ENCODE results near the gene FANCE. TPM values are rescaled to one million over a fixed set of nuclear protein-coding genes. Genes with fewer than 3 reads are reported as not detected.

FANCE gene
- total and polyA plus RNA-seq, 9 of the 15 experiments (the other 6 are each of a cell fraction or from before 2014, with no cell fraction given), result 5.7 to 30.2 (median 17.0) TPM

- 0 out of 2 replicates have a peak, but pooled peaks have one; percentile 9 for TF ChIP-seq MITF (IDR thresholded peaks at IDR 0.05)
- no peak for TF ChIP-seq OTX1 (CRISPR knock-in tag; IDR thresholded peaks at IDR 0.05)
- TF ChIP-seq EGR1 (conservative IDR thresholded peaks at IDR 0.05), result no peak
- TF ChIP-seq FOXO4 (CRISPR knock-in tag; IDR thresholded peaks at IDR 0.05), result no peak
- TF ChIP-seq ELK1 (CRISPR knock-in tag; IDR thresholded peaks at IDR 0.05), result no peak
- peak; percentile 65 for TF ChIP-seq L3MBTL2 (IDR thresholded peaks at IDR 0.05)
- TF ChIP-seq POLR2AphosphoS2 (IDR thresholded peaks at IDR 0.05; ENCODE audit: low read length), result no peak
- no peak for TF ChIP-seq MAFK (IDR thresholded peaks at IDR 0.05; ENCODE audit: low read length)
- no peak for TF ChIP-seq POLR2B (IDR thresholded peaks at IDR 0.05; ENCODE audit: low read depth, partially characterized antibody)
- no peak for TF ChIP-seq E2F4 (CRISPR knock-in tag; IDR thresholded peaks at IDR 0.05; ENCODE audit: low read depth)
- no peak for TF ChIP-seq ELF4 (CRISPR knock-in tag; IDR thresholded peaks at IDR 0.05)
- TF ChIP-seq ZNF41 (CRISPR knock-in tag; conservative IDR thresholded peaks at IDR 0.05), result no peak
- peak; percentile 74 for TF ChIP-seq USF2 (CRISPR knock-in tag; IDR thresholded peaks at IDR 0.05)
- no peak for TF ChIP-seq SNAPC5 (CRISPR knock-in tag; IDR thresholded peaks at IDR 0.05)
- TF ChIP-seq CREB3 (tag; conservative IDR thresholded peaks at IDR 0.05; ENCODE audit: low read depth), result 0 out of 2 replicates have a peak, but pooled peaks have one; percentile 16
- peak; percentile 79 for TF ChIP-seq EP400 (IDR thresholded peaks at IDR 0.05)
- TF ChIP-seq ZNF395 (CRISPR knock-in tag; IDR thresholded peaks at IDR 0.05), result no peak
- TF ChIP-seq NFRKB (IDR thresholded peaks at IDR 0.05; ENCODE audit: low read depth), result peak; percentile 83; the same call in 1 of the 2 replicates
- TF ChIP-seq GTF2E2 (tag; IDR thresholded peaks at IDR 0.05), result no peak
Observed at GRCh38 chr6:35498422-35499067, 46.4 kb downstream of the FANCE start (continued).
